AG09309 (cell line): Measurements from ENCODE around the gene ZNF202.
"Not testable (repeated sequence)": the region's sequence is repeated elsewhere in the genome, so short reads cannot be mapped to it uniquely, and the experiment has no call there.

Experiments used
- DNase-seq: peaks from one replicate; pipeline ENCODE4 v3.0.0-alpha.2; 2010; ENCODE audit warnings: low read depth
- H3K4me3 ChIP-seq: 2 replicates; pipeline ENCODE4 v1.5.1; 2011; ENCODE audit warnings: mild to moderate bottlenecking, low read depth, low read length, moderate library complexity; ENCODE audit not compliant: control insufficient read depth
- TF ChIP-seq, protein P1 (sequence below): IDR thresholded peaks from 2 replicates; pipeline ENCODE4 v1.5.1; 2011; ENCODE audit warnings: mild to moderate bottlenecking, low read depth, low read length, inconsistent platforms; ENCODE audit not compliant: insufficient read depth, control insufficient read depth; ENCODE audit errors: missing control alignments

The ZNF202 gene

DNA sequence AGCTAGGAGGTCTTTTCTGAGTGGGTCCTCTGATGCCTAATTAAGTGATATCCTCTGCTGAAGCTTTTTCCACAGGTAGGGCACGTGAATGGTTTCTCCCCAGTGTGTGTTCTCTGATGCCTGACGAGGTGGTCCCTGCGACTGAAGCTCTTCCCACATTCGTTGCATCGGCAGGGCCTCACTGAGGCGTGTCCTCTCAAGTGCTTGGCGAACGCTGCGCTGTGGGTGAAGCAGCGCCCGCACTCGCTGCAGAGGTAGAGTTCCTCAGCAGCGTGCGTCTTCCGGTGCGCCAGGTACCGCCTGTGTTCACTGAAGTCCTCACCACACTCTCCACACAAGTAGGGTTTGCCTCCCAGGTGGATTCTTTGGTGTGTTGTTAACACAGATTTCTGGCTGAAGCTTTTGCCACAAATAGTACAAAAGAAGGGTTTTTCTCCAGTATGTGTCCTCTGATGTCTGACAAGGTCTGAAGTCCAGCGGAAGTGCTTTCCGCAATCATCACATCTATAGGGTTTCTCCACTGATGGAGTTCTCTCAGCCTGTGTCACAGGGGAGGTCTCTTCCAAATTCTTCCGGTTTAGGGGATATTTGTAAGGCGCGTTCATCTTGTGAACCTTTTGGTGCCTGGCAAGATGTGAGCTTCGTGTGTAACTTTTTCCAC lies 15.3 kb downstream of the ZNF202 start:
- TF ChIP-seq, protein P1, sequence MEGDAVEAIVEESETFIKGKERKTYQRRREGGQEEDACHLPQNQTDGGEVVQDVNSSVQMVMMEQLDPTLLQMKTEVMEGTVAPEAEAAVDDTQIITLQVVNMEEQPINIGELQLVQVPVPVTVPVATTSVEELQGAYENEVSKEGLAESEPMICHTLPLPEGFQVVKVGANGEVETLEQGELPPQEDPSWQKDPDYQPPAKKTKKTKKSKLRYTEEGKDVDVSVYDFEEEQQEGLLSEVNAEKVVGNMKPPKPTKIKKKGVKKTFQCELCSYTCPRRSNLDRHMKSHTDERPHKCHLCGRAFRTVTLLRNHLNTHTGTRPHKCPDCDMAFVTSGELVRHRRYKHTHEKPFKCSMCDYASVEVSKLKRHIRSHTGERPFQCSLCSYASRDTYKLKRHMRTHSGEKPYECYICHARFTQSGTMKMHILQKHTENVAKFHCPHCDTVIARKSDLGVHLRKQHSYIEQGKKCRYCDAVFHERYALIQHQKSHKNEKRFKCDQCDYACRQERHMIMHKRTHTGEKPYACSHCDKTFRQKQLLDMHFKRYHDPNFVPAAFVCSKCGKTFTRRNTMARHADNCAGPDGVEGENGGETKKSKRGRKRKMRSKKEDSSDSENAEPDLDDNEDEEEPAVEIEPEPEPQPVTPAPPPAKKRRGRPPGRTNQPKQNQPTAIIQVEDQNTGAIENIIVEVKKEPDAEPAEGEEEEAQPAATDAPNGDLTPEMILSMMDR, result no peak
- H3K4me3 ChIP-seq, result no peak overlapping the region

DNA sequence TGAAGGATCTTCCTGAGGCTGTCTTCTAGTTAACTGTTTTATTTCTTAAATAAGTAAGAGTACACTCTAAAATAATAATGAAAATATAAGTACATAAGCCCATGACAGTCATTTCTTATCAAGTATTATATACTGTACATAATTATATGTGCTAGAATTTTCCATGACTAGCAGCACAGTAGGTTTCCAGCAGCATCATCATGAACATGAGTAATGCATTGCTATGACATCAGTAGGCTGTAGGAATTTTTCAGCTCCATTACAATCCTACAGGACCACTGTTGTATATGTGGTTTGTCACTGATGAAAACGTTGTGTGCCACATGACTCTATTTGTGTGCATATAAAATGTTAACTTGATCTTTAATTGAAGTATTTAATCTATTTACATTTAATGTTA lies 22.0 kb downstream of the ZNF202 start:
- DNase-seq, result no peak
- no peak overlapping the region for H3K4me3 ChIP-seq
- TF ChIP-seq, protein P1, result no peak

More for the DNA sequence above, 15.3 kb downstream of the ZNF202 start:
- no peak for DNase-seq

DNA sequence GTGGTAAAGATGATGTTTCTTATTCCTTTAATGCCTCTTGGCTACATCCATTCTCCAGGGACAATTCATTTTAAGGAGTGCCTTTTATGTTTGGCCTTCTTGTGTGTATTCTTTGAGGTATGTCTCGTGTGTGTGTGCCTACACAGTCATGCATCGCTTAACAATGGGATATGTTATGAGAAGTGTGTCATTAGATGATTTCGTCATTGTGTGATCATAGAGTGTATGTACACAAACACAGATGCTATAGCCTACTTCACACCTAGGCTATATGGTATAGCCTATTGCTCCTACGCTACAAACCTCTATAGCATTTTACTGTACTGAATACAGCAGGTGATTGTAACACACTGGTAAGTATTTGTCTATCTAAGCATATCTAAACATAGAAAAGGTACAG lies 23.0 kb downstream of the ZNF202 start:
- TF ChIP-seq, protein P1, result no peak
- DNase-seq, result no peak
- no peak overlapping the region for H3K4me3 ChIP-seq

DNA sequence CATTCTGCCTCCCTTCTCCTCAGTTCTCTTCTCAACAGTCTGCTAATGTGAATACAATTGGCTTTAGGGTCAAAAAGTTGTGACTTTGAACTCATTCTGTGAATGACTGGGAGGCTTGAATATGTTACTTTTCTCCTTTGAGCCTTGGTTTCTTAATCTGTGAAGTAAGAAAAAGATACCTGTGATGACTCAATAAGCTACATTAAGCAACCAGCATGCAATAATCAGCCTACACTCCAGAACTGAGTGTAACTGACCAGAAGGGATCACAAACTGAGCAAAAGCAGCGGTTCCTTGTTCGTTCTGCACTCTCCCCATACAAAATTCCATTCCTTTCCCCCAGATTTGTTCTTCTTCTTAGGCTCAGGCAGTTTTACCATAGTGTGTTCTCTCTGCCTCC lies 23.4 kb downstream of the ZNF202 start:
- H3K4me3 ChIP-seq, result no peak overlapping the region
- no peak for DNase-seq

DNA sequence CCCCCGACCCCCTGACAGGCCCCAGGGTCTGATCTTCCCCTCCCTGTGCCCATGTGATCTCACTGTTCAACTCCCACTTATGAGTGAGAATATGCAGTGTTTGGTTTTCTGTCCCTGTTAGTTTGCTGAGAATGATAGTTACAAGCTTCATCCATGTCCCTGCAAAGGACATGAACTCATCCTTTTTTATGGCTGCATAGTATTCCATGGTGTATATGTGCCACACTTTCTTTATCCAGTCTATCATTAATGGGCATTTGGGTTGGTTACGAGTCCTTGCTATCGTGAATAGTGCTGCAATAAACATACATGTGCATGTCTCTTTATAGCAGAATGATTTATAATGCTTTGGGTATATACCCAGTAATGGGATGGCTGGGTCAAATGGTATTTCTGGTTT lies 28.8 kb downstream of the ZNF202 start:
- not testable (repeated sequence) for DNase-seq, H3K4me3 ChIP-seq

More for the DNA sequence above, 23.4 kb downstream of the ZNF202 start:
- TF ChIP-seq, protein P1, result no peak

DNA sequence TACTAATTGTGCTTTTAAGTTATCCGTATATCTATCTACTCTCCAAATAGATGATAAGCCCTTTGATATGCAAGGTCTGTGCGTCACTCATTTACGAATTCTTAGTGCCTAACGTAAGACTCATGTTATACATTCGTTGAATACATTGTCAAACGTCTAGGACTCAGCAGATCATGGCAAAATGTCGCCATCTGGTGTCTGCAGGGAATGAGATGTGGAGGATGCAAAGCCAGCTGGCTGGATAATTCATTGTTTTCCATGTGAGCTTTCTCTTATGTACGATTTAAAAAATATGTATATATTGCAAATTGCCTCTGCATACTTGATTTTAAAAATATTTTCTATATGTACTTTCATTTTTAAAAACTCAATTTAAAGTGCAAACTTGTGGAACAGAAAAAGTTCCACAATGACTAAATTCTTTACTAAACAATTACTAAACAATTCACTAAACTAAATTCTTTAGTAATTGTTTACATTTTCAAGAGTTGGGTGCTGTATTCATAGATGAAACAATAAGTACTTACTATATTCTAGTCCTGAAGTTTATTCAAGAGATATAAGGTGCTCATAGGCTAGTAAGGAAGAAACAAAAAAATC lies 33.8 kb downstream of the ZNF202 start:
- DNase-seq, result no peak
- TF ChIP-seq, protein P1, result peak; percentile 84
- no peak overlapping the region for H3K4me3 ChIP-seq

DNA sequence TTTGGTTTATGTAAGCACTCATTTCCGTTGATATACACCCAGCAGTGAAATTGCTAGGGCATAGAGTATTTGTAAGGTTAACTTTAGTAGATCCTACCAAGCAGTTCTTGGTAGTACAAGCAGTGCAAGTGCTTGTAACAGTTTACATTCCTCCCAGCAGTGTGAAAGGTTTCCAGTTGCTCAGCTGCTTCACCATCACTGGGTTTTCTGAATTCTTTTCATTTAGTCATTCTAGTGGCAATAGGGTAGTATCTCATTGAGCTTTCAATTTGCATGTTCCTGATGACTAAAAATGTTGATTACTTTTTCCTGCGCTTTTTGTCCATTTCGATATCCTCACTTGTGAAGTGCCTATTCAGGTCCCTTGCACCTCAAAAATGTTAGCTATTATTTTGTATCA lies 34.3 kb downstream of the ZNF202 start:
- H3K4me3 ChIP-seq, result no peak overlapping the region
- no peak for DNase-seq
- TF ChIP-seq, protein P1, result no peak
